HL-60 (cell line): ENCODE measurements around the gene RFTN1.

Experiments
- DNase-seq, 2 experiments: peaks; one replicate each; pipeline ENCODE4 v3.0.0-alpha.2; 2010 to 2020; ENCODE audit warnings: low read depth in 1 of 2, low spot score in 1 of 2
- H3K27ac ChIP-seq: fragments of 250-450 bp; sonication (Bioruptor Pico); replicated peaks from 2 replicates; pipeline ENCODE4 v1.5.1; 2020; ENCODE audit warnings: mild to moderate bottlenecking, moderate library complexity
- H3K27me3 ChIP-seq: fragments of 250-450 bp; sonication (Bioruptor Pico); 2 replicates; pipeline ENCODE4 v1.5.1; 2021; ENCODE audit warnings: mild to moderate bottlenecking, moderate library complexity; ENCODE audit not compliant: insufficient read depth, poor library complexity, severe bottlenecking
- H3K4me3 ChIP-seq: replicated peaks from 2 replicates; pipeline ENCODE4 v1.5.1; 2011; ENCODE audit warnings: mild to moderate bottlenecking, control low read depth, low read length; ENCODE audit not compliant: insufficient read depth
- CTCF ChIP-seq: IDR thresholded peaks from one replicate; pipeline ENCODE4 v1.5.1; 2011; ENCODE audit warnings: low read length, control low read depth, inconsistent platforms; ENCODE audit not compliant: insufficient read depth
- GABPA ChIP-seq: IDR thresholded peaks from 2 replicates; pipeline ENCODE4 v1.6.1; 2012; ENCODE audit warnings: low read depth
- POLR2AphosphoS5 ChIP-seq: IDR thresholded peaks from 2 replicates; pipeline ENCODE4 v1.6.1; 2012; ENCODE audit warnings: low read depth
- REST ChIP-seq: IDR thresholded peaks from 2 replicates; pipeline ENCODE4 v1.6.1; 2012; ENCODE audit warnings: low read depth; ENCODE audit not compliant: insufficient replicate concordance
- SPI1 ChIP-seq: IDR thresholded peaks from 2 replicates; pipeline ENCODE4 v1.6.1; 2012; ENCODE audit warnings: low read depth, mild to moderate bottlenecking, borderline replicate concordance

RFTN1 gene

GRCh38 chr3:16514755-16515353 is 1.4 kb upstream of the RFTN1 start:
- no peak overlapping the region for H3K4me3 ChIP-seq
- no peak for DNase-seq
- H3K27ac ChIP-seq: no peak overlapping the region
- no peaks in the 10 kb centered on the region for H3K27me3 ChIP-seq
- TF ChIP-seq POLR2AphosphoS5 (no peak), SPI1 (no peak), GABPA (no peak), REST (no peak), CTCF (no peak)

- peak overlapping the region; percentile 47; the same call in 1 of the 2 replicates for H3K27ac ChIP-seq
- no peak for TF ChIP-seq SPI1
- TF ChIP-seq REST: no peak
- no peak for TF ChIP-seq POLR2AphosphoS5
- no peak for TF ChIP-seq GABPA
- TF ChIP-seq CTCF: no peak
- no peaks in the 10 kb centered on the region for H3K27me3 ChIP-seq
- DNase-seq: no peak
- H3K4me3 ChIP-seq: peak overlapping the region; percentile 80
Measured at GRCh38 chr3:16514021-16514700, 662 bp upstream of the RFTN1 start.

- H3K27me3 ChIP-seq: no peaks in the 10 kb centered on the region
- H3K27ac ChIP-seq: peak overlapping the region; percentile 35
- peak; percentile 14 to 58 for DNase-seq
- H3K4me3 ChIP-seq: peak overlapping the region; percentile 80
- TF ChIP-seq GABPA (no peak), CTCF (no peak), REST (no peak), POLR2AphosphoS5 (no peak), SPI1 (no peak)
Measured at GRCh38 chr3:16512435-16513140, 911 bp downstream of the RFTN1 start.
